ENCODE measurements around the gene MCCC2. TPM values are rescaled to one million over a fixed set of nuclear protein-coding genes. Genes with fewer than 3 reads are reported as not detected.
A peak's percentile ranks its signal among the peaks of the same experiment; 100 is the strongest.
"Not testable (repeated sequence)": the region's sequence is repeated elsewhere in the genome, so short reads cannot be mapped to it uniquely, and the experiment has no call there.

MCCC2 gene
- total RNA-seq, 8 experiments from 2014 or later = 5.3 to 56.8 (median 15.1) TPM

DNA sequence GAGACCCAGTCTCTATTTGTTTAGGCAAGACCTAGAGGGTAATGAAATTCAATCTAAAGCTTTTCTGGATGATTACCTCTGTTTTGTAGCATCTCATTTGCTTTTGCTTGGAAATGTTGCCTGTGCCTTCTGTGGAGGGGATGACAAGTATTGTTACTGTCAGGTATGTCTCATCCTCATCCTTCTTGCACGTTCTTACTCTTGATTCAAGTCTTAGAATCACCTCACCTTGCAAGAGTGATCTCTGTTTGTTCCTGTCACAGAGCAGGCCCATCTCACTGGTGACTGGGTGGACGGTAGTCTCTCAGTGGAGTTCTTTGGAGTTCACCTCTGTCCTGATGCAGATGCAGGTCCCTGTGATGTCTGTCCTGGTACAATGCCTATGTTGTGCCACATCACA lies 33.5 kb downstream of the MCCC2 start:
- Histone ChIP-seq H3K4me1 (replicated peaks in 1 of 2) (no peaks in the 10 kb centered on the region), H3K27ac (no peak overlapping the region), H3K4me3 (no peak overlapping the region)
- WGBS, 10 experiments = 80 to 100% (median 93%) methylated on average over 1 to 2 of the region's 2 CpGs; no CpG with 5 or more reads in 5 of the 10 experiments
- in situ Hi-C loops (cut with MboI; ENCODE audit: low pct_unique_long_range_greater_than_20kb in 2 of 9, low sequenced_read_pairs in 9 of 9, unreplicated experiment in 9 of 9) = no loop called here
- no peak for ATAC-seq (replicated peaks in 6 of 8)

DNA sequence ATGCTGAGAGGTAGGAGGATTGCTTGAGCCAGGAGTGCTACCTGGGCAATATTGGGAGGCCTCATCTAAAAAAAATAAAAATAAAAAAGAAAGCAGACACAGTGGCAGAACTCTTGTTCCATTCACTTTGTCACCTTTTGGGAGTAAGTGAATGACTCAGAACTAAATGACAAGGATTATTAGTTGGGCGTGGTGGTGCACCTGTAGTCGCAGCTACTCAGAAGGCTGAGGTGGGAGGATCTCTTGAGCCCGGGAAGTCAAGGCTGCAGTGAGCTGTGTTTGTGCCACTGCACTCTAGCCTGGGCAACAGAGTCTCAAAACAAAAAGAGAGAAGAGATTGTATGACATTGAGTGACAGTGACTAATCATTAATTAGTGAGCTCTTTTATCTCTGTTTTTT lies 34.1 kb downstream of the MCCC2 start:
- in situ Hi-C loops (cut with MboI; ENCODE audit: low pct_unique_long_range_greater_than_20kb in 2 of 9, low sequenced_read_pairs in 9 of 9, unreplicated experiment in 9 of 9) = no loop called here
- Histone ChIP-seq H3K4me3 (no peak overlapping the region), H3K4me1 (replicated peaks in 1 of 2) (no peaks in the 10 kb centered on the region), H3K27ac (no peak overlapping the region)
- 51 to 100% (median 92%) methylated on average over 1 to 3 of the region's 3 CpGs; no CpG with 5 or more reads in 2 of the 10 experiments for WGBS, 10 experiments
- no peak for ATAC-seq (replicated peaks in 6 of 8)

DNA sequence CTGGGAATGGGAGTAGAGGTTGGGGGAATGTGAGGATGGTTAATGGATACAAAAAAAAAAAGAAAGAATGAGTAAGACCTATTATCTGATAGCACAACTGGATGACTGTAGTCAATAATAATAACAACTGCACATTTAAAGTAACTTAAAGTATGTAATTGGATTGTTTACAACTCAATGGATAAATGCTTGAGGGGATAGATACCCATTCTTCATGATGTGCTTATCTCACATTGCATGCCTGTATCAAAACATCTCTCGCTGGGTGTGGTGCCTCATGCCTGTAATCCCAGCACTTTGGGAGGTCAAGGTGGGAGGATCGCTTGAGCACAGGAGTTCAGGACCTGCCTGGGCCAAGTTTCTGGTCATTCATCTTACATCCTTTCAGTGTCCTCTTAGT lies 34.6 kb downstream of the MCCC2 start:
- Histone ChIP-seq H3K4me3 (no peak overlapping the region), H3K27ac (no peak overlapping the region), H3K4me1 (replicated peaks in 1 of 2) (no peaks in the 10 kb centered on the region)
- 94 to 100% (median 100%) methylated on average over 1 to 2 of the region's 2 CpGs; no CpG with 5 or more reads in 4 of the 10 experiments for WGBS, 10 experiments
- in situ Hi-C loops (cut with MboI; ENCODE audit: low pct_unique_long_range_greater_than_20kb in 2 of 9, low sequenced_read_pairs in 9 of 9, unreplicated experiment in 9 of 9) = no loop called here
- no peak for ATAC-seq (replicated peaks in 6 of 8)

DNA sequence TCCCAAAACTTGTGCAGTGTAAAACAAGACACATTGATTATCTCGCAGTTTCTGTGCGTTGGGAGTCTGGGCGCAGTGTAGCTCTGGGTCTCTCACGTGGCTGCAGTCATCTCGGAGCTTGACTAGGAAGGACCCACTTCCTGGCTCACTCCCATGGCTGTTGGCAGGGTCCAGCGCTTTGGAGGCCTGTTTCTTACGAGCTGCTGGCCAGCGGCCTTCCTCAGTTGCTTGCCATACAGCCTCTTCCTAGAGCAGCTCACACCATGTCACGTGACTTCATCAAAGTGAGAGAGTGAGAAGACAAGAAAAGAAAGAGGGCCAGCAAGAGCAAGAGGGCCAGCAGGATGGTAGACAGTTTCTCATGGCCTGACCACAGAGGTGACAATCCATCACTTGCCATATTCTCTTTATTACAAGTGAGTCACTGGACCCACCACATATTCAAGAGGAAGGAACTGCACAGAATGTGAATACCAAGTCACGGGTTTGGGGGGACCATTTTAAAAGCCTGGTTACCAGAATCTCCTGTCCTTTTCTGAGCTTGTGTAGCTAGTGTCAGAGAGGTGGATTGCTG lies 36.2 kb downstream of the MCCC2 start:
- H3K4me3 ChIP-seq = no peak overlapping the region
- no peak for ATAC-seq (replicated peaks in 6 of 8)
- 80 to 100% (median 89%) methylated on average over 1 to 10 of the region's 10 CpGs; no CpG with 5 or more reads in 2 of the 10 experiments for WGBS, 10 experiments
- no peaks in the 10 kb centered on the region for H3K4me1 ChIP-seq (replicated peaks in 1 of 2)
- in situ Hi-C loops (cut with MboI; ENCODE audit: low pct_unique_long_range_greater_than_20kb in 2 of 9, low sequenced_read_pairs in 9 of 9, unreplicated experiment in 9 of 9) = no loop called here
- no peak overlapping the region for H3K27ac ChIP-seq

DNA sequence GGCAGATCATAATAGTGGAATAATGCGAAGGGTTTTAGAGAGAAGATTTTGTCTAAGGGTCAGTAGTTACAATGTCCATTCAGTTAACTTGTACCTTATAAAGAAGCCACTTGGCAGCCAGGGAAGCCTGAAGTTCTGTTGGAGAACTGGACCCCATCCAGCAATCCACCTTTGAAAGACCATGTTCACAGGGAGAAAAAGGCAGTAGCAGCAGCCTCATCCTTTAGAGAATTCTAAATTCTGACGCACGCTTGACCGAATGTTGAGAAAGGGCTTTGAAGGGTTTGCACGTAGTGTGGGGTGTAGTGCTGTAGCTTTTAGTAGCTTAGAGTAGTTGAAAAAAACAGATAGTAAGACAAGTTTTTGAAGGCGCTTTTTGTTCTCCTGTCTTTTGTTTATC lies 42.8 kb downstream of the MCCC2 start:
- no peak for ATAC-seq (replicated peaks in 6 of 8)
- Histone ChIP-seq H3K4me3 (no peak overlapping the region), H3K27ac (no peak overlapping the region), H3K4me1 (replicated peaks in 1 of 2) (no peaks in the 10 kb centered on the region)
- 52 to 97% (median 83%) methylated on average over 1 to 6 of the region's 6 CpGs for WGBS, 10 experiments
- in situ Hi-C loops (cut with MboI; ENCODE audit: low pct_unique_long_range_greater_than_20kb in 2 of 9, low sequenced_read_pairs in 9 of 9, unreplicated experiment in 9 of 9) = loop anchor here in 2 of 9 experiments (25.0 kb wide), 2 partner anchors 107 to 143 kb away; no protein-coding TSS in a partner anchor

DNA sequence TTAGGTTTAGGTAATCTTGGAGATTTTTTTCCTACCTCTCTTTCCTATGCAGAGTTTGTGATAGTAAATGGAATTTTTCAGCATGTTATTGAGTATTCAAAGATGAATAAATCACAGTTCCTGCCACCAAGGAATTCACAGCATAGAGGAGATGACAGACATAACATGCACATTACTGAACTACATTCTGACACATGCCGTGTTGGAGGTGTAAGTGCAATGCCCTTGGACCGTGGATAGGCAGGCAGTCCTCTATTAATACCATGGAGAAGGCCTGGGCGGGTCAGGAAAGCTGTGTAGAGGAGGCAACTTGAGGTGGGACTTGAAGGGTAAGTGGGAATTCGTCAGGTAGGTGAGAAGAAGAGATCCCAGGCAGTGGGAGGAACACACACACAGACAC lies 43.9 kb downstream of the MCCC2 start:
- Histone ChIP-seq H3K27ac (no peak overlapping the region), H3K4me1 (replicated peaks in 1 of 2) (no peaks in the 10 kb centered on the region), H3K4me3 (no peak overlapping the region)
- in situ Hi-C loops (cut with MboI; ENCODE audit: low pct_unique_long_range_greater_than_20kb in 2 of 9, low sequenced_read_pairs in 9 of 9, unreplicated experiment in 9 of 9) = loop anchor here in 2 of 9 experiments (25.0 kb wide), 2 partner anchors 106 to 144 kb away; no protein-coding TSS in a partner anchor
- no peak for ATAC-seq (replicated peaks in 6 of 8)
- 37 to 100% (median 76%) methylated on average over 1 to 4 of the region's 4 CpGs; no CpG with 5 or more reads in 4 of the 10 experiments for WGBS, 10 experiments

DNA sequence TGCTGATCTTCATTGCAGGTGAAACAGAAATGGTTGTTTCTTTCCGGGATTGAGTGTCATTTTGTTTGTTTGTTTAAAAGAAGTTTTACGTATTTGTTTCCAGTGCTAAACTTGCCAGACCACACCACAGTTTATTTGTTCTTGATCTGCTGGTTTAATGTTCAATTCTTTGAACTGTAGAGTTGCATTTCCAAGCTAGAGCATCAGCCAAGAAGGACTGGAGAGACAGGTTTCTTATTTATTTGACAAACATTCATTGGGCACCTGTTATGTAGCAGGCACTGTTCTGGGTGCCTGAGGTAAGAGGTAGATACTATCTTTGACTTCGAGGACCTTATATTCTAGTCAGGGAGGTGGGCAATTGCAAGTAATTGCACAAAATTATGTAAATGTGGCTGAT lies 45.0 kb downstream of the MCCC2 start:
- in situ Hi-C loops (cut with MboI; ENCODE audit: low pct_unique_long_range_greater_than_20kb in 2 of 9, low sequenced_read_pairs in 9 of 9, unreplicated experiment in 9 of 9) = loop anchor here in 2 of 9 experiments (25.0 kb wide), 2 partner anchors 105 to 145 kb away; no protein-coding TSS in a partner anchor
- Histone ChIP-seq H3K4me1 (replicated peaks in 1 of 2) (no peaks in the 10 kb centered on the region), H3K27ac (no peak overlapping the region), H3K4me3 (no peak overlapping the region)
- ATAC-seq (replicated peaks in 6 of 8) = no peak
- 43 to 100% (median 86%) methylated on average over 1 to 3 of the region's 3 CpGs; no CpG with 5 or more reads in 1 of the 10 experiments for WGBS, 10 experiments

DNA sequence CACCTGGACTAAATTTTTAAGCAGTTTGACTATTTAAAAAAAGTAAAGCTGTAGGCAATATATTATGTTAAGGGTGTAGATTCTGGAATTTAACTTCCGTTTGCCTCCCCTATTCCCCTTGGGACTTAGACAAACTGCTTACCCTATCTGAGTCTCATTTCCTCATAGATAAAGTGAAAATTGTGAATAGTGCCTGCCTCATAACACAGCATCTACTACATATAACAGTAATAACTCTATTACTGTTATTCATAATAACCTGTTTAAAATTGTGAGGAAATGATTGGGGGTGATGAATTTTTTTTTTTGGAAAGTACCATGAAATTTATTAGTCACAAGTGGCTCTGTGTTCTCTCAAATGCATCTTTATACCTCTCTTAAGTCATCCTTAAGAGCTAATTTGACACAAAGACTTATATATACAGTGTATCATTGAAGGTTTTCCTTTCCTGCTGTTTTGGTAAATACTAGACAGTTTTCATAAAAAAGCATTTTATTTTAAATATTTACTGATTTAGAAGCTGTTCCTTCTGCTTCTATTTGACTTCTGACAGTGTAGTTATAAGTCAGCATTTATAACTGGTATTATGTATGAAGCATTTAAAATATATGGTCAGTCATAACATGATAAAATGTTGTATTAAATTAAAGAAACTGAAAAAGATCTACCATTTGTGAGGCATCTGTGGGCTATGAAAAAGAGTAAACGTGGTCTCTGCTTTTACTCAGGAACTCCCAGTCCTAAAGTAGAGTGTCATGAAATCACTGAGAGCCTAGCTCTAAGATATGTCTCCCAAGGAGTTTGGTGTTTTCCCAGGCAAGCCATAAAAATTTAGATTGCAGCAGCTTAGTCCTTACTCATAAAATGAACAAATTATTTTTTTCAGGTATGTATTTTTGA lies 46.4 kb downstream of the MCCC2 start:
- Histone ChIP-seq H3K4me3 (no peak overlapping the region), H3K27ac (no peak overlapping the region), H3K4me1 (replicated peaks in 1 of 2) (no peaks in the 10 kb centered on the region)
- in situ Hi-C loops (cut with MboI; ENCODE audit: low pct_unique_long_range_greater_than_20kb in 2 of 9, low sequenced_read_pairs in 9 of 9, unreplicated experiment in 9 of 9) = loop anchor here in 2 of 9 experiments (25.0 kb wide), 2 partner anchors 104 to 146 kb away; no protein-coding TSS in a partner anchor
- WGBS, 10 experiments = 43 to 100% (median 81%) methylated on average over 1 to 2 of the region's 2 CpGs
- no peak for ATAC-seq (replicated peaks in 6 of 8)

DNA sequence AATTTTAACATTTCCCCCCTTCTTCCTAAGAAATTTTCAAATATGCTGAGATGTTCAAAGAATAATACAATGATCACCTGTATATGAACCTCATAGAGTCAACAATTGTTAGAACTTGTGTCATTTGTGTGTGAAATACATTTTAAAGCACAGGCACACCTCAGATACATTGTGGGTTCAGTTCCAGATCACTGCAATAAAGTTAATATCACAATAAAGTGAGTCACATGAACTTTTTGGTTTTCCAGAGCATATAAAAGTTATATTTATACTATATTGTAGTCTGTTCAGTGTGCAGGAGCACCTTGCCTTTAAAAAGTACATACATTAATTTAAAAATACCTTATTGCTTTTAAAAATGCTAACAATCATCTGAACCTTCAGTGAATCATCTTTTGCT lies 50.0 kb downstream of the MCCC2 start:
- Histone ChIP-seq H3K27ac (no peak overlapping the region), H3K4me3 (no peak overlapping the region), H3K4me1 (replicated peaks in 1 of 2) (no peaks in the 10 kb centered on the region)
- in situ Hi-C loops (cut with MboI; ENCODE audit: low pct_unique_long_range_greater_than_20kb in 2 of 9, low sequenced_read_pairs in 9 of 9, unreplicated experiment in 9 of 9) = loop anchor here in 2 of 9 experiments (25.0 kb wide), 2 partner anchors 100 to 150 kb away; no protein-coding TSS in a partner anchor
- ATAC-seq (replicated peaks in 6 of 8) = no peak

DNA sequence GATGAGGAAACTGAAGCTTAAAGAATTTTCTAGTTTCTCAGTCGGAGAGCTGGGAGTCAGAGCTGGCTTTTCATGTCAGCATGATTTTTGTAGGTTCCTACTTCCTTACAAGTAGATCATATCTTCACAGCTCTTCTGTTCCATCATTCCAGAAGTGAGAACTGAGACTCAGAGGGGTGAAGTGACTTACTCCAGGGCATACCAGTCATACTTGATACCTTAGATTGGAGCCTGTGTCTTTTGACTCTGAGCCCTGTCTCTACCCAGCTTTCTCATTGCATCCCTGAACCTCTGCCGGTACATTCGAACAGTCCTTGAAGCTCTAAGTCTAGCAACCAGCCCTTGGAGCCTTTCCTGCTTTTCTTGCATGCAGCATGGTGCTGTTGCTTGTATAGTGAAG lies 53.3 kb downstream of the MCCC2 start:
- no peak for ATAC-seq (replicated peaks in 6 of 8)
- H3K4me1 ChIP-seq (replicated peaks in 1 of 2) = no peaks in the 10 kb centered on the region
- 86 to 100% (median 99%) methylated on average over 3 of the region's 3 CpGs; no CpG with 5 or more reads in 2 of the 10 experiments for WGBS, 10 experiments
- H3K27ac ChIP-seq = no peak overlapping the region
- H3K4me3 ChIP-seq = no peak overlapping the region
- in situ Hi-C loops (cut with MboI; ENCODE audit: low pct_unique_long_range_greater_than_20kb in 2 of 9, low sequenced_read_pairs in 9 of 9, unreplicated experiment in 9 of 9) = loop anchor here in 2 of 9 experiments (25.0 kb wide), 2 partner anchors 97 to 153 kb away; no protein-coding TSS in a partner anchor

DNA sequence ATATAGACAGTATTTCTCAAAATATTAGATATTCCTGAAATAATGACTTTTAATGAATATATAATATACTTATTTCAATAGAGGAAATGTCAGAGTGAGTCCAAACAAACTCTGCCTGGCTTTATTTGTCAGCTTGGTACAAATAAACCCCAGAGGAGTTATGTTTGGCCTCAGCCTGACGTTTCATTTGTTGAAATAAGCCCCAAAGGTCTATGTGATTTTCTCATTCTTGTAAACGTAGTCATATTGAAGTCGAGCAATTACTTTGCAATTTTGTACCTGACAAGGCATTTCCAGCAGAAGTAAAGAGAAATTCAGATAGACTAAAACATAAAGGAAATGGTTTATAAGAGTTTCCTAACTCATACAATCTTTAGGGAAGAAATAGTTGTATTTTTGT lies 57.9 kb downstream of the MCCC2 start:
- no peaks in the 10 kb centered on the region for H3K4me1 ChIP-seq (replicated peaks in 1 of 2)
- in situ Hi-C loops (cut with MboI; ENCODE audit: low pct_unique_long_range_greater_than_20kb in 2 of 9, low sequenced_read_pairs in 9 of 9, unreplicated experiment in 9 of 9) = loop anchor here in 2 of 9 experiments (25.0 kb wide), 2 partner anchors 92 to 158 kb away; no protein-coding TSS in a partner anchor
- WGBS, 10 experiments = 59 to 92% (median 82%) methylated on average over 2 to 3 of the region's 3 CpGs
- H3K27ac ChIP-seq = no peak overlapping the region
- H3K4me3 ChIP-seq = no peak overlapping the region
- ATAC-seq (replicated peaks in 6 of 8) = peak in 1 of 8 experiments; percentile 25

DNA sequence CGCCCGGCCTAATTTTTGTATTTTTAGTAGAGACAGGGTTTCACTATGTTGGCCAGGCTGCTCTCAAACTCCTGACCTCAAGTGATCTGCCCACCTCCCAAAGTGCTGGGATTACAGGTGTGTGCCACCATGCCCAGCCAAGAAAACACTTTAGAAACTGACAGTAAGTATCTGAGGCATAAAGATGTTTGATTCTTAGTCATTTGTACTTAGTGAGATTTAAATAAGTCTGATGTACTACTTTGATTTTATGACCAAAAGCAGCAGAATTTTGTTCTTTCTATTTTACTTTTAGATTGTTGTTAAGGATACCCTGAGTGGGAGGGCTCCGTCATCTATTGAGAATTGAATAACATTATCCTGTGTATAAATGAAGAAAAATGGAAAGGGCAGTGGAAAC lies 63.8 kb downstream of the MCCC2 start:
- H3K4me3 ChIP-seq; in situ Hi-C loops (cut with MboI; ENCODE audit: low pct_unique_long_range_greater_than_20kb in 2 of 9, low sequenced_read_pairs in 9 of 9, unreplicated experiment in 9 of 9); ATAC-seq (replicated peaks in 6 of 8); H3K27ac ChIP-seq: not testable (repeated sequence)
- 93 to 100% (median 100%) methylated on average over 1 to 3 of the region's 3 CpGs; no CpG with 5 or more reads in 1 of the 10 experiments for WGBS, 10 experiments
- peaks cover 14% of the 10 kb centered on the region in 2 donors for H3K4me1 ChIP-seq (replicated peaks in 1 of 2)

DNA sequence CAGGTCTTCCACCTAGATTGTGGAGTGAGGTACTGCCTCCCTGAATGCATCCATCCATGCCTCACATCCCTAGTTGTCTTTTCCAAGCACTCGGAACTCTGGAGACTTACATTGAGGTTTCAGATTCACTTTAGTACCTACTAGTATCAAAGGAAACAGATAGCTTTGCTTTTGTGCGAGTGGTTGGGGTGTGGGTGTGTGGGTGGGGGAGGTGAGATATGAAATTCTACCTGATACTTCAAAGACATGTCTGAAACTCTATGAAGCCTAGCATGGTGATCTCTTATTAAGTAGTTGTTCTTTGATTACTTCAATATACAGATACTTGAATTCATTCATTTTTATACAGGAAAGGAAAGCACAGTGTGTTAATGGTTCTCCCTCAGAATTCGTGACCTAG lies 64.4 kb downstream of the MCCC2 start:
- Histone ChIP-seq H3K4me1 (replicated peaks in 1 of 2) (peaks cover 14% of the 10 kb centered on the region in 2 donors), H3K4me3 (no peak overlapping the region), H3K27ac (no peak overlapping the region)
- 75 to 100% (median 100%) methylated on average over 1 to 3 of the region's 3 CpGs; no CpG with 5 or more reads in 2 of the 10 experiments for WGBS, 10 experiments
- in situ Hi-C loops (cut with MboI; ENCODE audit: low pct_unique_long_range_greater_than_20kb in 2 of 9, low sequenced_read_pairs in 9 of 9, unreplicated experiment in 9 of 9) = no loop called here
- no peak for ATAC-seq (replicated peaks in 6 of 8)

All from motor neuron (in vitro differentiated cells).